Central memory CD4-positive, alpha-beta T cell (primary cell): ENCODE data around the gene MX1.

Experiments used
- DNase-seq: peaks from one replicate; pipeline ENCODE4 v3.0.0; 2022

Gene MX1

DNA sequence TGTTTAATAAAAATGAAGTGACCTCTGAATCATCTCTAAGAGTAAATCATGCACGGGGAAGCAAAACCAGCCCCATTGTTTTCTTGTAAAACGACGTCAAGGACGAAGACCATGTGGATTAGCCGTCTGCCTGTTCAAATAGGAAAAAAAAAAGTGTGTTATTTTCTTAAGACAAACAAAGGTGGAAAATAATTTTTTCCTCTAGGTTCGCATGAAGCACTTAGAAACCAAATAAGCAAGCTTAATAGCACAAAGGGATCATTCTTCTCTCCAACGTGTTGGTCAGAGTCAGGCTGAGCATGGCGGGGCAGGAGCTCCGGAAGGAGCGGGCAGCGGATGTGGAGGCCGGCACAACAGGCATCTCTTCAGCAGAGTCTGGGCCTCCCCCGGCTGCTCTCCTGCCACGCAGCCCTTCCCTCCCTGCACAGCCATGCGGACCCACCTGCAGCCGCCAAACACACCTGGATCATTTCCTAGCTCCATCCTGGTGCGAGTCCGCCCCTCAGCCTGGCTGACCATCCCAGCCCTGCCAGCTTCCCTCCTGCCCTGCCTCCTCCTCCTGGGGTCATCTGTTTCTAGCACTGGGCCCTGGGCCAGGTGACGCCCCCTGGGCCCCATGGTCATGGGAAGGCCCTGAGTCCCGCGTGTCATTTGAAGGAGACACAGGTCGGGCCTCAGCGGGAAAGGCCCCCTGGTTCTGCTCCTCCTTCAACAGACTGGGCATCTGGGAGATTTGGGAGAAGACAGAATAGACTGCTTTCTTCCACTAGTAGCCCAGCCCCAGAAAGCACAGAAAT is 40.2 kb downstream of the MX1 start:
- no peak for DNase-seq

DNA sequence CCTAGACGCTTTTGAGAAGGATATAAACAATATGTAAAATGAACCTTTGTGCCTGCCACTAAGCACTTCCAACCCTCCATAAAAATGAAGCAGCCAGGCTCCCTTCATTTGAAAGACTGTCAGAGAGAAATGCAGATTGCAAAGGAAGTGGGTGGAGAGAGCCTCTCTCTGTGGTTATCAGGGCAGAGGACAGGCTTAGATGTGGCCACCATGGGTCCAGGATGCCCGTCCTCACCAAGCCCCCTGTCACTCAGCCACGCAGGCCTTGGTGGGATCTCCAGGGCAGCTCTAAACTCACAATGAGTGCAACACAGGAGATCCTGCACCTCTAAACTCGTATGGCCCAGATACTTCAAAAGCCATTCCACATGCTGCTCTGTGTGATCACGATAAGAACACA is 44.0 kb downstream of the MX1 start:
- no peak for DNase-seq

DNA sequence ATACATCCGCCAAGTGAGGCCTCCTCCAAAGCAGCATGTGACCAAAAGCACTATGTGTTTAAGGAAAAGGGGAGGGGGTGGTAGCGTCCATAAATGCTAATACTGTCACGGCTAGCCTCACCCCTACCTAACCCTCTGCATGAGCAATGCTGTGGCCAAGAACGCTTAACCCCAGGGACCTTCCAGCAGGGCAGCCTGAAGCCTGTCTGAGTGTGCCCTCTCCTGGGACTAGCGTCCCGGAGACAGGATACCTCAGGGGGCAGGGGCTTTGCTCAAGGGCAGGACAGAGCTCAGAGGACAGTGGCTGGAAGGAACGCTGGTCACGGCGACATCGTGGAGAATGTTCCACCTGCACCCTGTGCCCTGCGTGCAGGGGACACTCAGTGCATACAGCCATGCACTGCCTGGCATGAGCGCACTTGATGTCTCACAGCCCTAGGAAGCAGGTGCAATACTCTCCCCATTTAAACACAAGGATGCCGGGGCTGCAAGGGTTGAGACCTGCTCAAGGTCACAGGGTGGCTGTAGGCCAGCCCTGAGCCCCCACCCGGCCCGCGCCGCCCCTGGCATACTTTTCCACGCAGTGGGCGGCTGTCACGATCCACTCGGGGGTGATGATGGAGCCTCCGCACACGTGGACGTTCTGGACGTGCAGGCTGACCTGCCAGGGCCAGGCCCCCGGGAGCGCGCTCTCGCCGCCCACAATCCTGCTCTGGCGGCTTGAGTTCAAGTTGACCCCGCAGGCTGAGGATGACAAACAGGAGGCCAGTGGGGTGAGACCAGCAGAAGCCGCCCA is 46.9 kb downstream of the MX1 start:
- DNase-seq = no peak

DNA sequence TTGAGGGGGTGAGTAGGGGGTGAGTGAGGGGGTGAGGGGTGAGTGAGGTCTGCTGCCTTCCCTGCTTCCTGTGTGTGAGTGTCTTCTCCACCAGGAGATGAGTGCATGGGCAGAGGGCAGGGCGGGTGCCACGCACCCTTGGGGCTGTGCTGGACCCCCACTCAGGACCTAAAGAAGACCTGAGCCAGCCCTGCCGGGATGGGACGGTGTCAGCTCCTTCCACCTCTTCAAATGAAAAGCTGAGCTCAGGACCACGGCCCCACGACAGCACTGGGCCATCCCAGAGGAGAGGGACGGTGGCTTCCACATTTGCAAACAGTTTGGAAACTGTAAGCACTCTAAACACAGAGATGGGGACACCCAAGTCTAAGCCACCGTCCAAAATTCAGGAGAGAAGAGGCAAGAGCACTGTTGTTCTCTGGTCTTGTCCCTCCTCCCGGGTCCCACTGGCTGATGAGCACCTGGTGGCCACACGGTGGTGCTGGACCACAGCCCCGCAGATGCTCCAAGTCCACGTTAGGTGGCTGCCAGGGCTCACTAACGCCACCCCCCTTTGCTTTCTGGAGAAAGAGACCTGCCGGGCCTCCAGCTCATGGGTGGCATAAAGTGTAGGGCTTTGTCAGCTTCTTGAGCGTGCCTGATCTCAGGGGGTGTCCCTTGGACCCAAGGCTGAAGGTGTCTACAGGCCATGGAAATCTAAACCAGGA is 49.8 kb downstream of the MX1 start:
- no peak for DNase-seq

DNA sequence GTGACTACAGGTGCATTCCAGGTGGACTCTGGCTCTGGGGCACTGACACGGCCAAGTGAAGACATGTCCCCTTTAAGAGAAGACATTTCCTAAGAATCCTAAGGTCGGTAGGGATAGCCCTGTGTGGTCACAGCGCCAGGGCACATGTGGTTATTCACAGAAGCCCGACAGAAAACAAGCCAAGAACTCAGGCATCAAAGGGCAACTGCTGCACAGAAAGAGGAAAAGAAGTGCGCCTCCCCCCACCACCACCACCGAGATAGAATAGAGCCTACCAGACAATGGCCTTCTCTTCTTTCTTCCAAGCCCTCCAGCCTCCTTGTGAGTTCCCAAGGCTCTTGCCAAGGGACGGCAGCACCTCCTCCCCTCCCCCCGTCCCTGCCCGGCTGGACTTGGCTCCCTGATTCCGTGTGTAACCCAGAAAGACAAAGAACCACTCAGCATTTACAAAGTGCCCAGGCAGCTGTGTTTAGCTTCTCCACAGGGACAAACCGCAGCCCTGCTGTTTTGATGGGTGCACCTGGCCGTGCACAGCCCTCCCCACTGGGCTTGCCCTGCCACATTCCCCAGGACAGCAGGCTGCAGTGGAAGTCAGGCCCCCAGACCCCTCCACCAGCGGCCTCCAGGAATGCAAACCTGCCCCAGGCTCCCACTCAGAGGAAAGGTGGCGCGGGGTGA is 51.7 kb downstream of the MX1 start:
- no peak for DNase-seq

DNA sequence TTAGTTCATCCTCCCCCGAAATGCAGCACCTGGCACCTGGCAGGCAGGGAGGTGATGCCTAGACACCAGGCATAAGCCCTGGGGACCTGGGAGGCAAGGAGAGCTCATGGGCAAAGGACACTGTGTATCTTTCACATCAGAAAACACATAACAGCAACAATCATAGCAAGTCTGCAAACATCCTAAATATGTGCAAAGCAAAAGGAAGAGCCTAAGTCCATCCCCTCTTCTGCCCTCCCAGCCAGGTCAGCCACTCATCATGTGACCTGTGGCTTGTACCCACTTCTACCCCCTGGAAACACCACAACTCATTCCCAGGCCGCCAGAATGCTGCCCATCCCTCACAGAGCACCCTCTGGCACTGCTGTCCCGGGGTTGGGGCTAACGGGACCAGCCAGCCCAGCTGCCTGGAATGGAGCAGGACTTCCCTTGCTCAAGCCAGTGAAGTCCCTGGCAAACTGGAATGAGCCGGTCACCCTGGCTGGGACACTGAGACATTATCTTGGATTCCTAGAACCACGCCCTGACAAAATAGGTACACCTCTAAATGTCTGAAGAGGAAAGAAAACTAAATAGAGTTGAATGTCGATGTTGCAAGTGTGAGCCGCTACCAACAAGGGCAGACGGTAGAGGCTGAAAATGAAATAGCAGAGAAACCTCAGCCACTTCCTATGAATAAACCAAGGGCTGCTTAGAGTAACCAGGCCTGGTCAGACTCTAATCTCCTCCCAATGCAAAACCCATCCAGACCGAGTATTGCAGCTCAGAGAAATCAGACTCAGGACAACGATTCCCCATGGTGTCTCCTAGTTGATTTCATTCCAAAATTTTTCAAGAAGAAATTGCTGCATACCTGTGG is 52.5 kb downstream of the MX1 start:
- no peak for DNase-seq

DNA sequence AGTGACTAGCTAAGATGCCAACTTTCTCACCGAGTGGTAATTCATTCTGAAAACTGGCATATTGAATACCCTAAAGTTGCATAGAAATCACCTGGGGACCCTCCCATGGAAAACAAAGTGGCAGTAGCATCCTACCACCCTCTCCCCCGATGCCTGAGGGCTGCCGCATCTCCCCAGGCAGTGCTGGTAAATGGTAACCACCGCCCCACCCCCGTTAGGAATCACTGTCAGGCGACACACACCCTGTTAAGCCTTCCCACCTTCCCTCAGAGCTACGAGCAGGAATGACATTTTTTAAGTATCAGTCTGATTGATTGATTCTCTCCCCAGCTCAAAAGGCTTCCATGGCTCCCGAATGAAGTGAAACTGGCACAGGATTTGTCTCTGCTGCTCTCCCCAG is 53.6 kb downstream of the MX1 start:
- DNase-seq = no peak

DNA sequence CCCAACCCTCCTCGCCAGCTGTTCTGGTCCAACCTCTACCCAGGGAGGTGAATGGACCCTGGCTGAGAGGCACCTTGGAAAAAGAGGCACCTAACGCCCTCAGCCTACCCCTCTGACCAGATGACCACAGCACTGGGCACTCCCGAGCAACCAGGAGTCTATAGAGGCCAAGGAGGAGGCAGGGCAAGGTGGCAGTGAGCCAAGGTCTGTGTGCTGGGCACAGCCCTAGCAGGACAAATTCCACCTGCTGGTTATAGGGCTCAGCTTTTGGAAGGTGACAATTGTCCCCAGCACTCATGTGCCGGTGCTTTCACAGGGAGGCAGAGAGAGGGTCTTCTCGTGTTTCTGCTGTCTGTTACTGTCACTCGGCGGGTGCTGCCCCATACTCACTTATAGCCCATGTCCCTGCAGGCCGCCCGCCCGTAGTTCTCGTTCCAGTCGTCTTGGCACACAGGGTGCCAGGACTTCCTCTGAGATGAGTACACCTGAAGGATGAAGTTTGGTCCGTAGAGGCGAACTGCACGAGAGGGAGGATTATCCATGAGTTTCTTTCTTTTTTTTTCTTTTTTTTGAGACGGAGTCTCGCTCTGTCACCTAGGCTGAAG is 54.1 kb downstream of the MX1 start:
- no peak for DNase-seq

DNA sequence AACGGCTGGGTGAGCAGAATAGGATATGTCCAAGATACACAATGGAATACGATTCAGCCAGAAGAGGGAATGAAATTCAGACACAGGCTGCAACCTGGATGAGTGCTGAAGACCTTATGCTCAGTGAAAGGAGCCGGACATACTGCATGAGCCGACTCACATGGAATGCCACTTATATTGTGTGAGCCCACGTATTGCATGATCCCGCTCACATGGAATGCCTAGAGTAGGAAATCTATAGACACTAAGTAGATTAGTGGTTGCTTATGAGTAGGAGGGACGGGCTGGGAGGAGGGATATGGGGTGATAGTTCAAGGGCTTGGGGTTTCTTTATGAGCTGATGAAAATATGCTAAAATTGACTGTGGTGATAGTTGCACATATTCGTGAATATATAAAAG is 55.2 kb downstream of the MX1 start:
- DNase-seq = no peak

DNA sequence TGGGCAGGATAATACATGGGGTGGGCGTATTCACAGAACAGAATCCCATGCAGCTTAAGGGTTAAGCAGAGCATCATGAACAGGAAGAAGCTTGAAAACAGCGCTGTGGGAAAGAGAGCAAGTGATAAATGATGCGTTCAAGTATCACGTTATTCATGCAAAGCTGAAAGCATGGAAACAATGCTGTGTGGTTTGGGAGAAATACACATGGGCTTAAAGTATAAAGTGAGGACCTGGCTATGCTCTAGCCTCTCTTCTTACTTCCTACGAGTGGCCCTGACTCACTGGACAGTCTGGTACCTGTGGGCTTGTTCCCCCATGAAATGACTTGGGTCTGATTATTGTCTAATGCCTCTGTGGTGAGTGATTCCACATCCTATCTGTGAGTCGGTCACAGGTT is 56.3 kb downstream of the MX1 start:
- DNase-seq = no peak

DNA sequence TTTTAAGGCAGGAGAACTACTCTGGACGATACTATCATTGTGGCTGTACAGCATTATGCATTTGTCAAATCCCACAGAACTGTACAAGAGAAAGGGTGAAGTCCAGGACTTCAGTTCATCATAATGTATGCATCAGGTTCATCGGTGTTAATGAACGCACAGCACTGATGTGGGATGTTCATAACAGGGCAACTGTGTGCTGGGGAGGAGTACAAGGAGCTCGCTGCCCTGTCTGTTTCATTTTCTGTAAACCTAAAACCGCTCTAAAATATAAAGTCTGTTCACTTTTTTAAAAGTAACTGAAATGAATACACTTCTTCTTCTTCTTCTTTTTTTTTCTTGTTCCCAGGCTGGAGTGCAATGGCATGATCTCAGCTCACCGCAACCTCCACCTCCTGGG is 56.9 kb downstream of the MX1 start:
- no peak for DNase-seq

DNA sequence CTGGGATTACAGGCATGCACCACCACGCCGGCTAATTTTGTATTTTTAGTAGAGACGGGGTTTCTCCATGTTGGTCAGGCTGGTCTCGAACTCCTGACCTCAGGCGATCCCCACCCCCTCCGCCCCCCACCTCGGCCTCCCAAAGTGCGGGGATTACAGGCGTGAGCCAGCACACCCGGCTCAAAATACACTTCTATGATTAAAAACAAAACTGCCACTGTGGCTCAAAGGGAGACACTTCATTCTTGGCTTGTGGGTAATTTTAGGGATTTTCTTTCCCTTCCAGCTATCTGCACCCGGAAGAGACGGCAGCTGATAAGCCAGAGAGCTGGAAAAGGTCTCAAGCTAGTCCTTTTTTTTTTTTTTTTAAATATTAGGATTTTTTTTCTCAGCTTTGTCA is 57.4 kb downstream of the MX1 start:
- no peak for DNase-seq

DNA sequence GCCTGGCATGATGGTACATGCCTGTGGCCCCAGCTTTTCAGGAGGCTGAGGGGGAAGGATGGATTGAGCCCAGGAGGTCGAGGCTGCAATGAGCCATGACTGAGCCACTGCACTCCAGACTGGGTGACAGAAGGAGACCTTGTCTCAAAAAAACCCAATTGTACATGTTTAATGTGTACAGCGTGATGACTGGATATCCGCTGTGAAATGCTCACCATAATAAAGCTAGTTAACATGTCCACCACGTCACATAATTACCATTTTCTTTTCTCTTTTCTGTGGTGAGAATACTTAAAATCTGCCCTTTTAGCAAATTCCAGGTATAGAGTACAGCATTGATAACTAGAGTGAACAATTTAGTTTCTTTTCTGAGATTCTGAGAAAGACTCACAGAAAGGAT is 57.9 kb downstream of the MX1 start:
- no peak for DNase-seq

DNA sequence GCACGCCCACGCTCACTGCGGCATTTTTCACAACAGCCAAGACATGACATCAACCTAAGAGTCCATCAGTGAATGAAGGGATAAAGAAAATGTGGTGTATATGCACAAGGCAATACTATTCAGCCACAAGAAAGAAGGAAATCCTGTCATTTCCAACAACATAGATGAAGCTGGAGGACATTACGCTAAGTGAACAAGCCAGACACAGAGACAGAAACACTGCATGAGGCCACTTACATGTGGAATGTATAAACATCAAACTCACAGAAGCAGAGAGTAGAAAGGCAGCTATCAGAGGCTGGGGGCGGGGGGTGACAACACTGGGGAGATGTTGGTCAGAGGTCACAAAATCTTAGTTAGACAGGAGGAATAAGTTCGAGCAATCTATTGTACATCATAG is 61.0 kb downstream of the MX1 start:
- no peak for DNase-seq

DNA sequence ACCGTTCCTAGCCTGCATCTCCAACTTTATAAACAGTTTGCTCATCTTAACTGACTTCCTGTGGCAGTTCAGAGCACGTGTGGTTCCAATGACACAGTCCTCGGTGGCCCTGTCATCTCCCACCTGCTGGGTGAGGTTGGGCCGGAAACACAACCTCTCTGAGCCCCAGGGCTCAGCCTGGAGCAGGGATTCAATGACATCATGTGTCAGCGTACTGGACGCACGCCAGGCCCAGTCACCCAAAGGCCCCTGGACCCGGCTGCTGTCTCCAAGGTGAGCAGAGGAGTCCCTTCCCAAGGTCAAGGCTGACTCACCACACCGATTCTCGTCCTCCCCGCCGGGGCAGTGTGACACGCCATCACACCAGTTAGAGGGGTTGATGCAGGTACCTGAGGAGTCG is 62.0 kb downstream of the MX1 start:
- DNase-seq = no peak

DNA sequence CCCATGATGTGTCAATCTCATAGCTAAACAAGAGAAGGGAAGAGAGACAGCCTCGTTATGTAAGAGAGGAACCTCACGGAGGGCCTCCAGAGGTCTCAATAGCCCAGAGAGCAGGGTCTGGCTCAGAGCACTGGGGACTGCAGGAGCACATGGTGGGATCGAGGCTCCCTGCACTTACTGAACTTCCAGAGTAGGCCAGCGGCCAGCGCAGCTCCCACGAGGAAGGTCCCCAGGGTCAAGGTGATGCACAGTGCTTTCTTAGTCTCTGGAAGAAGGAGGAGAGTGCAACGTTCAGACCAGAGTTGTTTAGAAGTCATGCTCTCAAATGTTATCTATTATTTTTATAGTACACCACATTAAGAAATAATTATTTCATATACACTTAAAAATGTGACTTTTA is 63.3 kb downstream of the MX1 start:
- no peak for DNase-seq

DNA sequence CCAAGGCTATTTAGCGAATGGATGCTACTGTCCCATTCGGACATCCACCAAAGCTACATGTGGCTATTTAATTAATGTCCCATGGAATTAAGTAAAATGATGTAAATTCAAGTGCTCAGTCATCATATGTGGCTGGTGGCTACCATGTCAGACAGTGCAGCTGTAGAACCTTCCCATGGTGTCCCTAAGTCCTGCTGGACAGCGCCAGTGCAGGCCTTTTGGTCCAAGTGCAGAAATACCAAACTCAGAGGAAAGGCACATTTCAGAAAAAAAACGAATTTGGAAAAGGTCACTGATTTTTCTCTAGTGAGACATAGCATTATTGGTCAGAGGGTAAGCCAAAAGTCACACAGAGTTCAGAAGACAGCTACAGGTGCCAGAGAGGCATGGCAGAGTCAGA is 64.3 kb downstream of the MX1 start:
- DNase-seq = no peak

DNA sequence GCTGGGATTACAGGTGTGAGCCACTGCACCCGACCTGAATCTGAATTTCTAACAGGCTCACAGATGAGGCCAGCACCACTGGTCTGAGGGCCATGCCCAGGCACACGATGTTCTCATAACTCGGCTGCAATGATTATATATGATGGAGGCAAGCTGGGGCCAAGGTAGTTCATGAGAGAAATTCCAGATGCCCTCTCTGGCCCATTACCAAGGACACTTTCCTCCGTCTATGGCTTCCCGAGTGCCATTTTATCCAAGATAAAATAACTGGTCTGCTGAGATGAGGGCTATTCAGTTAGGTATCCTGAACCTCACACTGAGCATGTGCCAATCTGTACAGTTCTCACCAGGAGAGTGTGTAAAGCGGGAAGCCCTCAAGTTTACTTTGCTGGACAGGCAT is 65.4 kb downstream of the MX1 start:
- DNase-seq = no peak

DNA sequence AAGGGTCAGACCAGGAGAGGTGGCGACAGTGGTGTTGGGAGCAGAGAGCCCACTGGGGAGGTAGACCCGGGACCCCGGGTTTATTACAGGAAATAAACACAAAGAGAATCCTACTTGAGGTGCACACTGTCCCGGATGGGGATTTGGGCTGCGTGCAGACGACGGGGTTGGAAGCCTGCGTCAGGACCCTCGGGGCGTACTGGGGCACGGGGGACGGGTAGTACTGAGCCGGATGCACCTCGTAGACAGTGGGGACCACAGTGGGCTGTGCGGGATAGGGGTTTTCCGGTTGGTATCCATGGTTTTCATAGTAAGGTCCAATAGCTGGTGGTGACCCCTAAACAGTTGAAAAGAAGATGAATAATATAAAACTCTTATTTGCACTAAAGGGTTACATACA is 68.2 kb downstream of the MX1 start:
- DNase-seq = no peak

DNA sequence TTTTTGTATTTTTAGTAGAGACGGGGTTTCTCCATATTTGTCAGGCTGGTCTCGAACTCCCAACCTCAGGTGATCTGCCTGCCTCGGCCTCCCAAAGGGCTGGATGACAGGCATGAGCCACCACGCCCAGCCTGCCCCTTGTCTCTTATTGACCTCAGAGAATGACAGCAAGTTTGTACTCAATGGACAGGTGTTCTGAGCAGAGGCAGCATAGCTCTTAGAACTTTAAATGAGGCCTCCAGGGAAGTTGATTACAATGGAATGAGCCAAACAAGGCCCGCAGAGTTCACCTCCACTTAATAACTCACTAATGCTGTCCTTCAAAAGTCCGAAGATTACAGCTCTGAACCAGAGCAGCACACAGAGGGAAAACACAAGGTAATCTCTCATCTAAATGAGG is 71.0 kb downstream of the MX1 start:
- no peak for DNase-seq

DNA sequence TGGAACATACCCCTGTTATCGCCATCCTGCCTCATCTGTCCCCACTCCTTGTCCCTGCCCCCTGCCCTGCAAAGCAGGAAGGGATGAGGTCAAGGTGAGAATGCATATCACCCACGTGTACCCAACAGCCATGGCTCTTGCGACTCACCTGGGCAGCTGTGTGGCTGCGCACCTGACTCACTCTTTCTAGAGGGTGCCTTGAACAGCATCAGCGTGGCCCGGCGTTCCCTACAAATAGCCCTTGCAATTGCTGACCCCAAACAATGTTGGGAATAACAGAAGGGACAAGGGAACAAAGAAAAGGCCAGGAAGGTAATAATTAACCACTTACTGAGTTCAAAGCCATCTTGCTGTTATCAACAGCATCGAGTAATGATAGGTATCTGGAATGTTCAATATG is 71.7 kb downstream of the MX1 start:
- DNase-seq = no peak

DNA sequence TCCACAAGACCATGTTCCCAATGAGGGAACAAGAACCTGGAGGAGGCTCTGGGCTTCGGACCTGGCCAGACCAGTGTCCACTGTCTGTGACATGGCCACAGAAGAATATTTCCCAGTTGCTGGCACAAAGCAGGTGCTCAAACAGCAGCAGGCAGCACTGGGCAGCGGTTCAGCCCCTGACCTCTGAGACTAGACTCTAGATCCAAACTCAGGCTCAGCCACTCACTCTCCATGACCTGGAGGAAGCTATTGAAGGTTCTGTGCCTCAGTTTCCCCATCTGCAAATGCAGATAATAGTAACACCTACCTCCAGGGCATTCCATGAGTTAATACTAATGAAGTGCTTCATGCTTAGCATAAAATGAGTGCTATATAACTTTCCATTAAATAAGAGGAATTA is 73.9 kb downstream of the MX1 start:
- DNase-seq = no peak
